Thyroid gland (tissue), 4 donors: ENCODE data around the gene MAP3K7CL. TPM values are rescaled to one million over a fixed set of nuclear protein-coding genes. Genes with fewer than 3 reads are reported as not detected.

ENCODE experiments used
- DNase-seq, 2 donors: peaks; one replicate each; pipeline ENCODE4 v3.0.0-alpha.2; 2019
- H3K27ac ChIP-seq, 3 donors: fragments of 200-600 bp; sonication (generic); 1 replicate in 2 of 3; 2 replicates in 1 of 3; pipeline ENCODE4 v1.5.1; 2016 to 2019; ENCODE audit warnings: mild to moderate bottlenecking in 1 of 3, moderate library complexity in 1 of 3
- H3K27me3 ChIP-seq: fragments of 200-600 bp; sonication (generic); one replicate; pipeline ENCODE4 v1.5.1; 2019
- H3K36me3 ChIP-seq, 2 donors: fragments of 200-600 bp; sonication (generic); one replicate each; pipeline ENCODE4 v1.5.1; 2016 to 2019
- H3K4me1 ChIP-seq, 2 donors: fragments of 200-600 bp; sonication (generic); one replicate each; pipeline ENCODE4 v1.5.1; 2017 to 2019
- H3K4me3 ChIP-seq, 3 donors: fragments of 200-600 bp; sonication (generic); replicated peaks in 1 of 3; 1 replicate in 2 of 3; 2 replicates in 1 of 3; pipeline ENCODE4 v1.5.1; 2016; ENCODE audit warnings: mild to moderate bottlenecking in 1 of 3
- H3K9me3 ChIP-seq: fragments of 200-600 bp; sonication (generic); one replicate; pipeline ENCODE4 v1.5.1; 2017
- POLR2A ChIP-seq, 2 donors: fragments of 450-650 bp; IDR thresholded peaks; one replicate each; pipeline ENCODE4 v1.6.1; 2017; ENCODE audit warnings: antibody characterized with exemption in 2 of 2, mild to moderate bottlenecking in 2 of 2, moderate library complexity in 1 of 2
- WGBS, 2 donors: methylation state at CpG; one replicate each; pipeline ENCODE4 v1.1.5; 2017; 5-methylcytosine and 5-hydroxymethylcytosine counted together
- intact Hi-C: fragments of 100-400 bp; cut with DNase I; formaldehyde crosslinking; loops from one replicate; pipeline ENCODE4 v1.15.1; 2023
- total RNA-seq, 4 donors: library from RNA; depleted of rRNA; stranded (reverse); fragments of >200 nt; gene quantifications; one replicate each; pipeline ENCODE4 v1.2.3, GENCODE V29; 2016
- TF ChIP-seq, protein P1 (sequence below), 6 experiments: fragments of 200-600 bp in 3 of 6; fragments of 450-650 bp in 3 of 6; sonication (generic) in 3 of 6; IDR thresholded peaks; one replicate each; pipeline ENCODE4 v1.5.1; 2016 to 2019; ENCODE audit warnings: antibody characterized with exemption in 6 of 6, mild to moderate bottlenecking in 2 of 6, inconsistent platforms in 1 of 6, moderate library complexity in 1 of 6

The MAP3K7CL gene
- total RNA-seq, 4 donors from 2014 or later, result 4.1 to 8.0 (median 4.9) TPM

DNA sequence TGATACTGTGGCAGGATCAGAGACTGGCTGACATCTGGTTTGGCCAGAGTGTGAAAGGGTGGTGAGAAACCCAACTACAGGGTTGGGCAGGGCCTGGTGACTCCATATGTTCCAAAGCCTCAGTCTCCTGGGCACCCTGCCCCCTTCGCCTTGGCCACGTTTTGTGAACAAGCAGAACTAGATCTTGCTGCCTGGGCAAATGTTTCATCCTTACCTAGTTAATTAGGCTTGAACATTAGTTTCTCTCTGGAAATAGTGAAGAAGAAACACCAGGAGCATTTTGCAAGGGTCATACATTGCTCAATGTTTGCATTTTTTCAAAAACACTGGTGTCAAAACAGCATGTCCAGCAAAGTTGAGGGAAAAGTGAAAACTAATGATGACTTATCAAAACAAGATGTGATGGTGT lies 60.5 kb downstream of the MAP3K7CL start:
- DNase-seq, result no peak
- WGBS, 2 donors, result 87 to 100% methylated on average over 2 of the region's 2 CpGs
- H3K27ac ChIP-seq, result no peak overlapping the region

DNA sequence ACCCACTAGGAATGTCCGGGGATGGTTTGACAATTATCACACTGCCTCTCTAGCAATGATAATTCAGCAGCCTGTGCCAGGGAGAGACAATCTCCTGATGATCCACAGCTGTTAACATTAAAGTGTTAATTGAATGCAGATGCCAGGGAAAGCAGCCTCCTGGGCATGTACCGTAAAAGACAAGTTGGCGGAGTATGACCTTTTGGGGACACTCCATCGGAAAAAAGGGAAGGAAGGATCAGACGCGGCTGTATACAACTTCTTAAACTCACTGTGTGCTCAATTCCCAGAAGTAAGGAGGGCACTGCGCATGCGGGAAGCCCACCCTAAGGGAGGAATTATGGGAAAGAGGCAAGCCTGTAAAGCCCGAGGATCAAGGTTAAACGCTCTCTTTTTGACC lies 62.6 kb downstream of the MAP3K7CL start:
- H3K4me1 ChIP-seq, result peaks cover 0 to 3% of the 10 kb centered on the region in 2 donors
- no peaks in the 10 kb centered on the region for H3K27me3 ChIP-seq
- H3K4me3 ChIP-seq, result no peak overlapping the region
- no peak for DNase-seq
- TF ChIP-seq, protein P1, sequence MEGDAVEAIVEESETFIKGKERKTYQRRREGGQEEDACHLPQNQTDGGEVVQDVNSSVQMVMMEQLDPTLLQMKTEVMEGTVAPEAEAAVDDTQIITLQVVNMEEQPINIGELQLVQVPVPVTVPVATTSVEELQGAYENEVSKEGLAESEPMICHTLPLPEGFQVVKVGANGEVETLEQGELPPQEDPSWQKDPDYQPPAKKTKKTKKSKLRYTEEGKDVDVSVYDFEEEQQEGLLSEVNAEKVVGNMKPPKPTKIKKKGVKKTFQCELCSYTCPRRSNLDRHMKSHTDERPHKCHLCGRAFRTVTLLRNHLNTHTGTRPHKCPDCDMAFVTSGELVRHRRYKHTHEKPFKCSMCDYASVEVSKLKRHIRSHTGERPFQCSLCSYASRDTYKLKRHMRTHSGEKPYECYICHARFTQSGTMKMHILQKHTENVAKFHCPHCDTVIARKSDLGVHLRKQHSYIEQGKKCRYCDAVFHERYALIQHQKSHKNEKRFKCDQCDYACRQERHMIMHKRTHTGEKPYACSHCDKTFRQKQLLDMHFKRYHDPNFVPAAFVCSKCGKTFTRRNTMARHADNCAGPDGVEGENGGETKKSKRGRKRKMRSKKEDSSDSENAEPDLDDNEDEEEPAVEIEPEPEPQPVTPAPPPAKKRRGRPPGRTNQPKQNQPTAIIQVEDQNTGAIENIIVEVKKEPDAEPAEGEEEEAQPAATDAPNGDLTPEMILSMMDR (IDR thresholded peaks at IDR 0.05), result no peak
- no peak for TF ChIP-seq POLR2A (IDR thresholded peaks at IDR 0.05)
- no peaks in the 10 kb centered on the region for H3K9me3 ChIP-seq
- intact Hi-C loops, result no loop called here
- WGBS, 2 donors, result 60 to 78% methylated on average over 10 of the region's 10 CpGs
- H3K36me3 ChIP-seq, result no peaks in the 10 kb centered on the region
- H3K27ac ChIP-seq, result no peak overlapping the region

More for the DNA sequence above, 60.5 kb downstream of the MAP3K7CL start:
- no peaks in the 10 kb centered on the region for H3K9me3 ChIP-seq
- H3K4me1 ChIP-seq, result peaks cover 0 to 2% of the 10 kb centered on the region in 2 donors
- no peaks in the 10 kb centered on the region for H3K36me3 ChIP-seq
- TF ChIP-seq, protein P1 (IDR thresholded peaks at IDR 0.05), result no peak
- no peak for TF ChIP-seq POLR2A (IDR thresholded peaks at IDR 0.05)
- intact Hi-C loops, result no loop called here
- no peaks in the 10 kb centered on the region for H3K27me3 ChIP-seq
- no peak overlapping the region for H3K4me3 ChIP-seq

DNA sequence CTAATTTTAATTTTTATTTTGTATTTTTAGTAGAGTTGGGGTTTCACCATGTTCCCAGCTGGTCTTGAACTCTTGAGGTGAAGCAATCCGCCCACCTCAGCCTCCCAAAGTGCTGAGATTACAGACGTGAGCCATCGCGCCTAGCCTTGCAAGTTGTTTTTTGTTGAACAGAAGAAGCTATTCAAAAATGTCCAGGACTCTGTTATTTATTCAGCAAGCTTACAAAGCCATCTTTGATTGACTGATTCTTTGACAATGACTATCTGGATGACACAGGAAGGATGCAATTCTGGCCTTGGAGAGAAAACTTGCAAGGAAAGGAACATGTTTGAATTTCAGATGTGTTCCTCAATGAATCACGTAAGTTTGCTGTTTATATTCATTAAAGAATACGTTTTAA lies 63.5 kb downstream of the MAP3K7CL start:
- Histone ChIP-seq H3K27ac (no peak overlapping the region), H3K36me3 (no peaks in the 10 kb centered on the region), H3K9me3 (no peaks in the 10 kb centered on the region), H3K4me1 (peaks cover 0 to 3% of the 10 kb centered on the region in 2 donors), H3K27me3 (no peaks in the 10 kb centered on the region), H3K4me3 (no peak overlapping the region)
- intact Hi-C loops, result no loop called here
- no peak for TF ChIP-seq POLR2A (IDR thresholded peaks at IDR 0.05)
- TF ChIP-seq, protein P1 (IDR thresholded peaks at IDR 0.05), result no peak
- DNase-seq, result no peak
- 79 to 86% methylated on average over 6 of the region's 6 CpGs for whole genome bisulfite sequencing, 2 donors

DNA sequence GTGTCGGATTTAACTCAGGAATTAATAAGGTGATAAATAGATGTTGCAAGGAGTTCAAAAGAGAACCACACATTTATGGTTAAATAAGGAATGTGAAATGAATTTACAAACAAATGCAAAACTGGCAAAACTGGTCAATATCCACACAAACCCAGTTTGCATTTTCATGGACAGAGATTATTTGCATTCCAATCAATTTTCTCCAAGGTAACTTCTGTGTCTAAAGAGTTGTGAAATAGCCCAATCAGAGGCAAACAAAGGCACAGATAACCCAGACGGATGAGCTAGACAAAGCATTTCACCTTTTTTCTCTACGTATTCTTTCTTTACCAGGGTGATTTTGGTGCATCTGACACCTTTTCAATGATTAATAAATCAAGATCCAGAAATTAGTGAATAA lies 63.9 kb downstream of the MAP3K7CL start:
- Histone ChIP-seq H3K27ac (no peak overlapping the region), H3K36me3 (no peaks in the 10 kb centered on the region), H3K9me3 (no peaks in the 10 kb centered on the region), H3K27me3 (no peaks in the 10 kb centered on the region), H3K4me1 (peaks cover 0 to 3% of the 10 kb centered on the region in 2 donors), H3K4me3 (no peak overlapping the region)
- WGBS, 2 donors, result 95 to 97% methylated on average over 3 of the region's 3 CpGs
- intact Hi-C loops, result no loop called here
- no peak for DNase-seq
- no peak for TF ChIP-seq POLR2A (IDR thresholded peaks at IDR 0.05)
- TF ChIP-seq, protein P1 (IDR thresholded peaks at IDR 0.05), result no peak

DNA sequence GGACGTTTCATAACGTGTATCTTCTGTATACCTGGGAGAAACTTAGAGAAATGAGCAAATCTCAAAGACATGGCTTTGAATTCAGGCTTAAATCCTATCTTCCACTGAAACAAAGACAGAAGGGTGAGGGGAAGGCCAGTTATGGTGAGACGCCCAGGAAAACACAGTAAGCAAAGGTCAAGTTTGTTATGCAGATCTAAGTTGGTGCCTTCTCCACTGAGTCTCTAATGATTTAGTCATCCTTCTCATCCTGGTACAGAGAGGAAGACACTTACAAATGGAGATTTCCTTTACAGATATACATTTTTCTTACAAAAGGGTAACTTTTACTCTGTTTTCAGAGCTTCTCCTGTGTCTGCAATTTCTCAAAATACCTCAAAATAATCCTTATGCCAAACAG lies 64.4 kb downstream of the MAP3K7CL start:
- Histone ChIP-seq H3K27me3 (no peaks in the 10 kb centered on the region), H3K4me3 (no peak overlapping the region), H3K27ac (no peak overlapping the region), H3K4me1 (peaks cover 0 to 3% of the 10 kb centered on the region in 2 donors), H3K9me3 (no peaks in the 10 kb centered on the region), H3K36me3 (no peaks in the 10 kb centered on the region)
- no peak for DNase-seq
- WGBS, 2 donors, result 77 to 80% methylated on average over 3 of the region's 3 CpGs
- intact Hi-C loops, result no loop called here
- TF ChIP-seq, protein P1 (IDR thresholded peaks at IDR 0.05), result no peak
- no peak for TF ChIP-seq POLR2A (IDR thresholded peaks at IDR 0.05)
